Panc1 (cell line): ENCODE data around the gene FRMD4A. TPM values are rescaled to one million over a fixed set of nuclear protein-coding genes. Genes with fewer than 3 reads are reported as not detected.

Source experiments
- ATAC-seq: fragments of 200-7000 bp; cut with Tn5 transposase; 2 replicates; pipeline ENCODE4 v1.9.1; 2020; ENCODE audit warnings: mild to moderate bottlenecking, moderate library complexity
- BruUV-seq: library from RNA; stranded (reverse); fragments of 400-500 nt; replicated peaks from 2 replicates; lab custom pipeline; 2021; lab: Mats Ljungman, UMichigan
- CTCF ChIA-PET: fragments of 300-600 bp; sonication (Branson Sonifier 250); formaldehyde crosslinking; loops from one replicate; lab custom pipeline; 2022; ENCODE audit warnings: antibody characterized with exemption; lab: Charles Lee
- POLR2A ChIA-PET: fragments of 300-600 bp; sonication (Branson Sonifier 250); formaldehyde crosslinking; loops from one replicate; lab custom pipeline; 2022; ENCODE audit warnings: antibody characterized with exemption; lab: Charles Lee
- DNase-seq: peaks from one replicate; pipeline ENCODE4 v3.0.0-alpha.2; 2010; ENCODE audit warnings: low read depth, low spot score
- H3K27ac ChIP-seq: 2 replicates; pipeline ENCODE4 v1.5.1; 2011; ENCODE audit warnings: mild to moderate bottlenecking, low read length, inconsistent platforms
- H3K27me3 ChIP-seq: fragments of 200-500 bp; sonication (Bioruptor generic); 2 replicates; pipeline ENCODE4 v1.6.0; 2014; ENCODE audit warnings: low read length, inconsistent platforms; ENCODE audit not compliant: control insufficient read depth, insufficient read depth
- H3K36me3 ChIP-seq: fragments of 200-500 bp; sonication (Bioruptor generic); 2 replicates; pipeline ENCODE4 v1.5.1; 2014; ENCODE audit warnings: inconsistent platforms, mild to moderate bottlenecking, low read length, moderate library complexity; ENCODE audit not compliant: control insufficient read depth, insufficient read depth
- H3K4me1 ChIP-seq: 2 replicates; pipeline ENCODE4 v1.5.1; 2011; ENCODE audit warnings: inconsistent platforms, mild to moderate bottlenecking, low read length, moderate library complexity; ENCODE audit not compliant: control insufficient read depth, insufficient read depth
- H3K4me3 ChIP-seq, 2 experiments: 2 replicates each; pipeline ENCODE4 v1.5.1; 2011 to 2012; ENCODE audit warnings: low read depth in 2 of 2, low read length in 2 of 2, mild to moderate bottlenecking in 2 of 2, inconsistent platforms in 1 of 2, moderate library complexity in 1 of 2
- H3K9me3 ChIP-seq: fragments of 200-500 bp; sonication (Bioruptor generic); 2 replicates; pipeline ENCODE4 v1.5.1; 2014; ENCODE audit warnings: low read depth, mild to moderate bottlenecking, inconsistent platforms, low read length, moderate library complexity; ENCODE audit not compliant: control insufficient read depth, insufficient read depth
- CTCF ChIP-seq: fragments of 450-650 bp; IDR thresholded peaks from 2 replicates; pipeline ENCODE4 v1.5.1; 2017; ENCODE audit warnings: mild to moderate bottlenecking
- POLR2AphosphoS5 ChIP-seq: IDR thresholded peaks from 2 replicates; pipeline ENCODE4 v1.6.1; 2012; ENCODE audit warnings: mild to moderate bottlenecking, low read depth, low read length, moderate library complexity
- REST ChIP-seq, 2 experiments: IDR thresholded peaks; 2 replicates each; pipeline ENCODE4 v1.6.1; 2011 to 2012; ENCODE audit warnings: low read depth in 2 of 2, control low read depth in 1 of 2, low read length in 1 of 2, mild to moderate bottlenecking in 1 of 2, moderate library complexity in 1 of 2; ENCODE audit not compliant: insufficient read depth in 1 of 2
- in situ Hi-C: cut with HindIII; loops from 2 replicates; pipeline ENCODE4 v1.10.0; 2016; ENCODE audit warnings: low sequenced_read_pairs, low pct_unique_long_range_greater_than_20kb
- intact Hi-C: fragments of 100-400 bp; cut with micrococcal nuclease; formaldehyde crosslinking; loops from one replicate; pipeline ENCODE4 v1.10.0; 2022; ENCODE audit not compliant: unreplicated experiment
- total RNA-seq: library from RNA; stranded (reverse); gene quantifications from one replicate; pipeline ENCODE4 v1.2.1, GENCODE V29; 2021; ENCODE audit not compliant: unreplicated experiment

The FRMD4A gene
- total RNA-seq, 1 experiment from 2014 or later, result 7.1 TPM

- no peak for ATAC-seq
- ChIA-PET POLR2A (no interaction called here), CTCF (no interaction called here)
- intact Hi-C loops (no loop called here), in situ Hi-C loops (no loop called here)
- Histone ChIP-seq H3K27ac (no peak overlapping the region), H3K9me3 (no peaks in the 10 kb centered on the region), H3K4me1 (no peaks in the 10 kb centered on the region), H3K4me3 (no peak overlapping the region), H3K27me3 (no peaks in the 10 kb centered on the region; the same call in 1 of the 2 replicates), H3K36me3 (no peaks in the 10 kb centered on the region)
- DNase-seq, result no peak
- no TSS peak for BruUV-seq
- TF ChIP-seq CTCF (no peak), REST (IDR thresholded peaks at IDR 0.05; ENCODE audit: insufficient read depth in 1 of 2, low read depth in 2 of 2, low read length in 1 of 2) (no peak)
Observed at GRCh38 chr10:14062528-14063260, 268.0 kb downstream of the FRMD4A start.

- no peaks in the 10 kb centered on the region; the same call in 1 of the 2 replicates for H3K27me3 ChIP-seq
- H3K36me3 ChIP-seq, result no peaks in the 10 kb centered on the region
- no TSS peak for BruUV-seq
- no peaks in the 10 kb centered on the region for H3K9me3 ChIP-seq
- H3K4me1 ChIP-seq, result no peaks in the 10 kb centered on the region
- intact Hi-C loops, result no loop called here
- POLR2A ChIA-PET, result no interaction called here
- CTCF ChIA-PET, result no interaction called here
- no peak overlapping the region for H3K4me3 ChIP-seq
- no peak for TF ChIP-seq POLR2AphosphoS5
- DNase-seq, result no peak
- in situ Hi-C loops, result no loop called here
- ATAC-seq, result no peak
- H3K27ac ChIP-seq, result no peak overlapping the region
Observed at GRCh38 chr10:14060320-14061070, 270.2 kb downstream of the FRMD4A start.

DNA sequence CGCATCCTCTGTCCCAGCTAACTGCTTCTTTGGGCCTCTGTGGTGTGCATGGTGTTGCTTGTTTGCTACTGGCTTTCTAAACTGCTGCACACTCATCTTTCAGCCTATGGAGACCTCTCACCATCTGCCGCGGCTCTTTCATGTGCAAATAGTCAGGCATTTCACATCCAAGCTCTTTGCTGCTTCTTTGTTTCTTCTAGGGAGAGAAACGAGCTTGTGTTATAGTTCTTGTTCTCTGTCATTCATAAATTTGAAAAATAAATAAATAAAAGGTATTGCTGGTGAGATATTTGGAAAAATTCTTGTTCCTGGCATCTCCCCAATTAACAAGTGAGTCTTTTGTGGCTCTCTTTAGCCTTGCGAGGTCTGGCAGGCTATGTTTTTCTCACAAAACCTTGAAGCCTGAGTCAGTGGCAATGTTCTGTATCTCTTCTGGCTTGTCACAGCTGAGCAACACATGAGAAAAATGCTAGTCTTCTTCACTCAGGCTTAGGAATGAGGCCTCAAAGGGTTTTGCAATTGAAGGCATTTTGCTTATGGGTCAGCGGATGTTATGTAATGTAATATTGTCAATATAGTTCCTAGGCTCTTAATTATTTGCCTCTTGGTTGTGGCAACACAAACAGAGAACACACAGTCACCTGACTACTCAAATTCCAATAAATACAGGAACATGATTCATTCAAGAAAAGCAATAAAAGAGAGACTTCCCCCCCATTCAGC is 274.0 kb downstream of the FRMD4A start:
- CTCF ChIA-PET, result no interaction called here
- POLR2A ChIA-PET, result no interaction called here

More for the DNA sequence above, 274.0 kb downstream of the FRMD4A start:
- Histone ChIP-seq H3K4me1 (no peaks in the 10 kb centered on the region), H3K4me3 (no peak overlapping the region), H3K27ac (no peak overlapping the region), H3K27me3 (no peaks in the 10 kb centered on the region), H3K9me3 (no peaks in the 10 kb centered on the region), H3K36me3 (no peaks in the 10 kb centered on the region)
- intact Hi-C loops (no loop called here), in situ Hi-C loops (no loop called here)
- TF ChIP-seq CTCF, result no peak
- no peak for TF ChIP-seq POLR2AphosphoS5
- BruUV-seq, result no TSS peak
- ATAC-seq, result no peak
- DNase-seq, result no peak
